Measurements from ENCODE around the gene ST6GALNAC2.
"Not testable (repeated sequence)": the region's sequence is repeated elsewhere in the genome, so short reads cannot be mapped to it uniquely, and the experiment has no call there.

ST6GALNAC2 gene

GRCh38 chr17:76570457-76570856 lies 15.2 kb downstream of the ST6GALNAC2 start:
- DNase-seq = no peak

- no peak for DNase-seq
Measured at GRCh38 chr17:76569607-76570279, 15.9 kb downstream of the ST6GALNAC2 start.

- no peak for DNase-seq
Measured at GRCh38 chr17:76568811-76569221, 16.8 kb downstream of the ST6GALNAC2 start.

GRCh38 chr17:76567634-76568432 lies 17.8 kb downstream of the ST6GALNAC2 start:
- DNase-seq = no peak

- no peak for DNase-seq
Measured at GRCh38 chr17:76566988-76567431, 18.6 kb downstream of the ST6GALNAC2 start.

GRCh38 chr17:76566613-76566943 lies 19.1 kb downstream of the ST6GALNAC2 start:
- DNase-seq = no peak

GRCh38 chr17:76565728-76566612 lies 19.7 kb downstream of the ST6GALNAC2 start:
- no peak for DNase-seq

- not testable (repeated sequence) for DNase-seq
Measured at GRCh38 chr17:76564991-76565727, 20.5 kb downstream of the ST6GALNAC2 start.

- not testable (repeated sequence) for DNase-seq
Measured at GRCh38 chr17:76563359-76563758, 22.3 kb downstream of the ST6GALNAC2 start.

- no peak for DNase-seq
Measured at GRCh38 chr17:76562734-76563148, 22.9 kb downstream of the ST6GALNAC2 start.

- no peak for DNase-seq
Measured at GRCh38 chr17:76561799-76562268, 23.8 kb downstream of the ST6GALNAC2 start.

GRCh38 chr17:76561332-76561731 lies 24.3 kb downstream of the ST6GALNAC2 start:
- DNase-seq = no peak

GRCh38 chr17:76560877-76561221 lies 24.8 kb downstream of the ST6GALNAC2 start:
- DNase-seq = no peak

GRCh38 chr17:76560036-76560876 lies 25.4 kb downstream of the ST6GALNAC2 start:
- no peak for DNase-seq

GRCh38 chr17:76559460-76559859 lies 26.2 kb downstream of the ST6GALNAC2 start:
- not testable (repeated sequence) for DNase-seq

- no peak for DNase-seq
Measured at GRCh38 chr17:76558198-76559095, 27.2 kb downstream of the ST6GALNAC2 start.

- peak; percentile 85 for DNase-seq
Measured at GRCh38 chr17:76557368-76558197, 28.1 kb downstream of the ST6GALNAC2 start.

GRCh38 chr17:76556765-76557367 lies 28.8 kb downstream of the ST6GALNAC2 start:
- DNase-seq = no peak

GRCh38 chr17:76554131-76554530 lies 31.5 kb downstream of the ST6GALNAC2 start:
- DNase-seq = no peak
